Fibroblast of lung (primary cell): ENCODE data around the gene DSP. TPM values are rescaled to one million over a fixed set of nuclear protein-coding genes. Genes with fewer than 3 reads are reported as not detected.

Source experiments
- DNase-seq, 2 donors: peaks; one replicate each; pipeline versions ENCODE4 v3.0.0 to v3.0.0-alpha.2; 2010; ENCODE audit warnings: low read depth in 2 of 2
- H2AFZ ChIP-seq: 2 replicates; pipeline ENCODE4 v1.5.1; 2012; ENCODE audit warnings: low read length, control low read depth, inconsistent platforms
- H3K27ac ChIP-seq: 2 replicates; pipeline ENCODE4 v1.5.1; 2011; ENCODE audit warnings: low read length, control low read depth; ENCODE audit not compliant: insufficient read depth
- H3K27me3 ChIP-seq: 2 replicates; pipeline ENCODE4 v1.5.1; 2011; ENCODE audit warnings: mild to moderate bottlenecking, low read length; ENCODE audit not compliant: control insufficient read depth, insufficient read depth
- H3K36me3 ChIP-seq: 2 replicates; pipeline ENCODE4 v1.5.1; 2011; ENCODE audit warnings: low read length; ENCODE audit not compliant: control insufficient read depth, insufficient read depth
- H3K4me1 ChIP-seq: 2 replicates; pipeline ENCODE4 v1.5.1; 2011; ENCODE audit warnings: low read length; ENCODE audit not compliant: control insufficient read depth, insufficient read depth; ENCODE audit errors: extremely low read depth
- H3K4me2 ChIP-seq: 2 replicates; pipeline ENCODE4 v1.5.1; 2011; ENCODE audit warnings: low read length, control low read depth; ENCODE audit not compliant: insufficient read depth; ENCODE audit errors: extremely low read depth
- H3K4me3 ChIP-seq, 4 experiments: fragments of 200-600 bp in 1 of 4; sonication (generic) in 1 of 4; replicated peaks in 1 of 4; 2 replicates each; pipeline ENCODE4 v1.5.1; 2011 to 2016; ENCODE audit warnings: low read length in 4 of 4, low read depth in 3 of 4, mild to moderate bottlenecking in 3 of 4, control low read depth in 2 of 4, inconsistent platforms in 1 of 4, mixed read lengths in 1 of 4; ENCODE audit not compliant: insufficient read depth in 1 of 4; ENCODE audit errors: control extremely low read depth in 1 of 4
- H3K79me2 ChIP-seq: 2 replicates; pipeline ENCODE4 v1.5.1; 2012; ENCODE audit warnings: mild to moderate bottlenecking, low read length, inconsistent platforms; ENCODE audit not compliant: control insufficient read depth, insufficient read depth
- H3K9ac ChIP-seq: 2 replicates; pipeline ENCODE4 v1.5.1; 2011; ENCODE audit warnings: mild to moderate bottlenecking, low read length, control low read depth; ENCODE audit not compliant: insufficient read depth
- H3K9me3 ChIP-seq: 2 replicates; pipeline ENCODE4 v1.5.1; 2012; ENCODE audit warnings: low read depth, low read length; ENCODE audit not compliant: control insufficient read depth, insufficient read depth
- H4K20me1 ChIP-seq: 2 replicates; pipeline ENCODE4 v1.5.1; 2011; ENCODE audit warnings: low read length; ENCODE audit not compliant: control insufficient read depth, insufficient read depth; ENCODE audit errors: extremely low read depth
- EZH2 ChIP-seq: IDR thresholded peaks from 2 replicates; pipeline ENCODE4 v1.5.1; 2012; ENCODE audit warnings: low read length, control low read depth, mild to moderate bottlenecking; ENCODE audit errors: missing control alignments
- polyA plus RNA-seq, 2 donors: library from polyadenylated mRNA; depleted of rRNA in 1 of 2; stranded (reverse) in 1 of 2; unstranded in 1 of 2; fragments of >200 nt; gene quantifications; 2 replicates each; pipeline ENCODE4 v1.2.1, GENCODE V29; 2011 to 2012; ENCODE audit warnings: missing spikeins in 1 of 2
- total RNA-seq: library from RNA; depleted of rRNA; stranded (reverse); fragments of >200 nt; gene quantifications from 2 replicates; pipeline ENCODE4 v1.2.1, GENCODE V29; 2014
- TF ChIP-seq, protein P1 (sequence below), 2 donors: IDR thresholded peaks in 1 of 2; conservative IDR thresholded peaks in 1 of 2; 1 replicate in 1 of 2; 2 replicates in 1 of 2; pipeline ENCODE4 v1.5.1; 2011 to 2012; ENCODE audit warnings: low read length in 2 of 2, control low read depth in 1 of 2, inconsistent platforms in 1 of 2, low read depth in 1 of 2, mild to moderate bottlenecking in 1 of 2

The DSP gene
- total and polyA plus RNA-seq, 2 donors (not counting 1 experiment from before 2014, with no cell fraction given) = 3.8 TPM; not detected in 1

DNA sequence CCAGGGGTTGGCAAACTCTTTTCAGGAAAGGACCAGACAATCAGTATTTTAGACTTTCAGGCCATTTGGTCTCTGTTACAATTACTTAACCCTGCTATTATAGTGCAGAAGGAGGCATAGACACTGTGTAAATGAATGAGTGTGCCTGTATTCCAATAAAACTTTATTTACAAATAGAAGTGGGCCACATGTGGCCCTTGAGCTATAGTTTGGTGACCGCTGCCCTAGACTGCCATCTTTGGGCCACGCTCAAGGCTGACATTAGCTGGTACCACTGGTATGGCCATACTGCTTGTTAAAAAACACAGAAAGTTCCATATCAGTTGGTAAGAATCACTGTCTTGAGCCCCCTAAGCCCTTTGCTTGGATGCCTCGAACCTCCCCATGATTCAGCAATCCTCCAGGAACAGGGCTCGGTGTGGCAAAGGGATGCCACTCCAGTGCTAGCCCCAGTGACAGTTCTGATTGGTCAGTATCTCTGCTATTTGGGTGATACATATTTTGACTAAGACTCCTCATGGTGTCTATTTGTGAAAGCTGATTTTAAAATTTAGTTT is 25.2 kb downstream of the DSP start:
- DNase-seq = no peak
- H3K79me2 ChIP-seq = no peaks in the 10 kb centered on the region
- no peaks in the 10 kb centered on the region for H3K27me3 ChIP-seq
- H3K36me3 ChIP-seq = no peaks in the 10 kb centered on the region
- H3K9ac ChIP-seq = no peak overlapping the region
- TF ChIP-seq, protein P1, sequence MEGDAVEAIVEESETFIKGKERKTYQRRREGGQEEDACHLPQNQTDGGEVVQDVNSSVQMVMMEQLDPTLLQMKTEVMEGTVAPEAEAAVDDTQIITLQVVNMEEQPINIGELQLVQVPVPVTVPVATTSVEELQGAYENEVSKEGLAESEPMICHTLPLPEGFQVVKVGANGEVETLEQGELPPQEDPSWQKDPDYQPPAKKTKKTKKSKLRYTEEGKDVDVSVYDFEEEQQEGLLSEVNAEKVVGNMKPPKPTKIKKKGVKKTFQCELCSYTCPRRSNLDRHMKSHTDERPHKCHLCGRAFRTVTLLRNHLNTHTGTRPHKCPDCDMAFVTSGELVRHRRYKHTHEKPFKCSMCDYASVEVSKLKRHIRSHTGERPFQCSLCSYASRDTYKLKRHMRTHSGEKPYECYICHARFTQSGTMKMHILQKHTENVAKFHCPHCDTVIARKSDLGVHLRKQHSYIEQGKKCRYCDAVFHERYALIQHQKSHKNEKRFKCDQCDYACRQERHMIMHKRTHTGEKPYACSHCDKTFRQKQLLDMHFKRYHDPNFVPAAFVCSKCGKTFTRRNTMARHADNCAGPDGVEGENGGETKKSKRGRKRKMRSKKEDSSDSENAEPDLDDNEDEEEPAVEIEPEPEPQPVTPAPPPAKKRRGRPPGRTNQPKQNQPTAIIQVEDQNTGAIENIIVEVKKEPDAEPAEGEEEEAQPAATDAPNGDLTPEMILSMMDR (conservative IDR thresholded peaks at IDR 0.05 in 1 of 2, IDR thresholded peaks at IDR 0.05 in 1 of 2; ENCODE audit: low read depth in 1 of 2, low read length in 2 of 2) = no peak
- TF ChIP-seq EZH2 = no peak
- no peaks in the 10 kb centered on the region for H3K9me3 ChIP-seq
- no peak overlapping the region for H2AFZ ChIP-seq
- no peak overlapping the region for H3K4me2 ChIP-seq
- no peak overlapping the region for H3K27ac ChIP-seq
- H3K4me1 ChIP-seq = no peaks in the 10 kb centered on the region
- no peak overlapping the region for H3K4me3 ChIP-seq
- no peaks in the 10 kb centered on the region for H4K20me1 ChIP-seq

DNA sequence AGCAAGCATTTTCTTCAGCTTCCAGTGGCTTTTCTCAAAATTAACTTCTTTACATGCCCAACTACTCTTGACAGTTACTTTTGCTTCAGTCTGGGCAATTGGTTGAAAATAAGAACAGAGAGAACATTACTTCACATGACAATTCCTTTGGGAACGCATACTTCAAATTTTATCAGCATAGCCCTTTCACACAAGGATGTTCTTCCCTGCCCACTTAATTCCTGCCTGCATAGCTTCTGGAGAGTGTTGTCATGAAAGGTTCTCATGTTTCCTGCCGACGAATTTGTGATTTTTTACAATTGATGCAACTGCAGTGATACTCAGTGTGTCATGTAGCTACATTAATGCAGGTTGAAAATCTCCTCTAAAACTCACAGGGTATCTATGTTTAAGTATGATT is 26.6 kb downstream of the DSP start:
- no peak overlapping the region for H3K9ac ChIP-seq
- no peaks in the 10 kb centered on the region for H3K4me1 ChIP-seq
- H3K4me2 ChIP-seq = no peak overlapping the region
- H3K79me2 ChIP-seq = no peaks in the 10 kb centered on the region
- H3K4me3 ChIP-seq = no peak overlapping the region
- H3K36me3 ChIP-seq = no peaks in the 10 kb centered on the region
- DNase-seq = peak in 1 of 2 donors; percentile 47
- H2AFZ ChIP-seq = no peak overlapping the region
- H3K27me3 ChIP-seq = no peaks in the 10 kb centered on the region
- no peaks in the 10 kb centered on the region for H3K9me3 ChIP-seq
- H3K27ac ChIP-seq = no peak overlapping the region
- H4K20me1 ChIP-seq = no peaks in the 10 kb centered on the region
- TF ChIP-seq, protein P1 (conservative IDR thresholded peaks at IDR 0.05 in 1 of 2, IDR thresholded peaks at IDR 0.05 in 1 of 2; ENCODE audit: low read depth in 1 of 2, low read length in 2 of 2) = no peak
- TF ChIP-seq EZH2 = no peak

DNA sequence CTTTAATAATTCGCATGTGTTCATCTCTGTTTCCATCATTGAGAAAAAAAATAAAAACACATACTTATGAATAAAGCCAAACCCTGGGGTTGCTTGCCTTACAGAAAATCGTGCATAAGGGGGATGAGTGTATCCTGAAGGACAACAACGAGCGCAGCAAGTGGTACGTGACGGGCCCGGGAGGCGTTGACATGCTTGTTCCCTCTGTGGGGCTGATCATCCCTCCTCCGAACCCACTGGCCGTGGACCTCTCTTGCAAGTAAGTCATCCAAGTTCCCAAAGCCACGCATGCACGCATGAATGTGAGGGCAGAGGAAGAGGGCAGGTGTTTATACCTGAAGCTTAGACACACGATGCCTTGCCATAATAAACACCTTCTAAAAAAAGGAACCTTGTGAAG is 27.6 kb downstream of the DSP start:
- Histone ChIP-seq H3K9ac (no peak overlapping the region), H3K4me3 (no peak overlapping the region), H3K27me3 (no peaks in the 10 kb centered on the region), H3K36me3 (no peaks in the 10 kb centered on the region), H4K20me1 (no peaks in the 10 kb centered on the region), H3K4me1 (no peaks in the 10 kb centered on the region), H3K4me2 (no peak overlapping the region), H3K9me3 (no peaks in the 10 kb centered on the region), H2AFZ (no peak overlapping the region), H3K79me2 (no peaks in the 10 kb centered on the region), H3K27ac (no peak overlapping the region)
- TF ChIP-seq, protein P1 (conservative IDR thresholded peaks at IDR 0.05 in 1 of 2, IDR thresholded peaks at IDR 0.05 in 1 of 2; ENCODE audit: low read depth in 1 of 2, low read length in 2 of 2) = no peak
- no peak for TF ChIP-seq EZH2
- DNase-seq = no peak
